Left colon (tissue), 2 donors: ENCODE results near the gene DCUN1D2. TPM values are rescaled to one million over a fixed set of nuclear protein-coding genes. Genes with fewer than 3 reads are reported as not detected.
"Not testable (repeated sequence)": the region's sequence is repeated elsewhere in the genome, so short reads cannot be mapped to it uniquely, and the experiment has no call there.

Experiments used
- ATAC-seq: fragments of 200-7000 bp; cut with Tn5 transposase; one replicate; pipeline ENCODE4 v1.9.1; 2020; ENCODE audit warnings: mild to moderate bottlenecking, moderate library complexity
- DNase-seq, 2 donors: peaks; one replicate each; pipeline ENCODE4 v3.0.0-alpha.2; 2020
- intact Hi-C, 2 donors: fragments of 100-400 bp; cut with DNase I in 1 of 2; cut with micrococcal nuclease in 1 of 2; formaldehyde crosslinking; loops; one replicate each; pipeline versions ENCODE4 v1.11.2 to v1.14.0; 2022; cut with DNase I, micrococcal nuclease
- total RNA-seq, 2 donors: library from RNA; stranded (reverse); fragmentation: NEBNext Ultra II Directional; extraction: Animal tissue kit (Norgen Biotek cat#: 25700); gene quantifications; one replicate each; pipeline ENCODE4 v1.2.1, GENCODE V29; 2021
- donor health status: DM: no; HTN: no; CAD: no.
- donor health status: DM: yes; HTN: yes; CAD: no.

DCUN1D2 gene
- total RNA-seq, 2 donors from 2014 or later: 18.2 to 22.7 TPM

DNA sequence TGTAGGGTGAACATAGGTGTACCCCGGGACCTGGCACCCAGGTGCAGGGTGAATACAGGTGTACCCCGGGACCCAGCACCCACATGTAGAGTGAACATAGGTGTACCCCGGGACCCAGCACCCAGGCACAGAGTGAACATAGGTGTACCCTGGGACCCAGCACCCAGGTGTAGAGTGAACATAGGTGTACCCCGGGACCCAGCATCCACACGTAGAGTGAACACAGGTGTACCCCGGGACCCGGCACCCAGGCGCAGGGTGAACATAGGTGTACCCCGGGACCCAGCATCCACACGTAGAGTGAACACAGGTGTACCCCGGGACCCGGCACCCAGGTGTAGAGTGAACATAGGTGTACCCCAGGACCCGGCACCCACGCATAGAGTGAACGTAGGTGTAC is 54.6 kb downstream of the DCUN1D2 start:
- not testable (repeated sequence) for ATAC-seq, DNase-seq

DNA sequence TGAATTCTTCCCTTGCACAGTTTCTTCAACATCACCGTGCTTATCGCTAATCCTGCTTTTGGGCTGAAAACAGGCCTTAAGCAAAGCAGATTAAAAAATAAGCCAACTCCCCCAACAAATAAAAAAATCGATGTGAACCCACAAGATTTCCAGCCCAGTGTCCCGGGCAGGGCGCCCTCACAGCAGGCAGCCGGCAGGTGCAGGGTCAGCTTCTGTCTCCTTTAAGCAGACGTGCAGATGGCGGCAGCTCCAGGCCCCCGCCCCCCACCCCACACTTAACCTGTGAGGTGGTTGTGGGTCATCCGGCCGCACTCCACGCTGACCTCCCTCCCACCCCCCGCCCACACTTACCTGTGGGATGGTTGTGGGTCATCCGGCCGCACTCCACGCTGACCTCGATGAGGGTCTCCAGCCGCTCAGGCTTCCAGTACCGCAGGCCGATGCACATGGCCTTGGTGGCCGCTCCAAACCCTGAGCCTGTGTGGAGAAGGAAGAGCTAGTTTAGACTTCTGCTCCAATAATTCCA is 57.1 kb downstream of the DCUN1D2 start:
- no peak for ATAC-seq
- intact Hi-C loops: no loop called here
- no peak for DNase-seq

More for the DNA sequence above, 54.6 kb downstream of the DCUN1D2 start:
- intact Hi-C loops: not testable (repeated sequence)

DNA sequence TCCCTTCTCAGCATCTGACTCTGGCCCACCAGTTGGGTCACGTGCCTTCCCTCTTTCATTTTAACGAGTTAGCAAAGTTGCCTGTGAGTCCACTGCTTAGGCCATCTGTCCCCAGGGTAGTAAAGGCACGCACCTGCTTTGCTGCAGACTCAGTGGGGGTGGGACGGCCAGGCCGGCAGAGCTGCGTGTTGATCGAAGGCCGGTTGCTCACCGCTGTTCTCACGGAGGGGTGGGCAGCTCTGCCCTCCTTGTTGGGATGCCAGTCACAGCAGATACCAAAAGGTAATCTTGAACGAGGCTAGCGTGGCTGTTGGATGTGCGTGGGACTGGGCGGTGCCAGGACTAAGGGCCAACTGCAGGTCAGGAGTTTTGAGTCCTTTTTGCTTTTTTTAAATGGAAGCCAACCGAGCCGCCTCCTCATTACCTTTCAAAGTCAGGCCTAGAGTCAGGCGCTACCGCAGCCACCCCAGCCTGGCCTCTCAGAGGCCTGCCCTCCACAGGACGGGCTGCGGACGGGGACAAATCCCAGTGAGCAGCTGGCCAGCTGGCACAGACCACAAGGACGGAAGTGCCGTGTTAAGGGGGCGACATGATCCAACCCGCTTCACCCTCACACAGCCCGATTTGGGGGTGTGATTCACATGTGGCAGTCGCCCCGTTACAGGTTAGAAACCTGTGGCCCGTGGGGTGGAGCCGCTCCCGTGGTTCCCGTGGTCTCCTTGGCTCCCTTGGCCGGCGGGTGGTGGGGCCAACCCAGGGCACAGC is 57.8 kb downstream of the DCUN1D2 start:
- ATAC-seq (no peak), DNase-seq (no peak)
- intact Hi-C loops: no loop called here

DNA sequence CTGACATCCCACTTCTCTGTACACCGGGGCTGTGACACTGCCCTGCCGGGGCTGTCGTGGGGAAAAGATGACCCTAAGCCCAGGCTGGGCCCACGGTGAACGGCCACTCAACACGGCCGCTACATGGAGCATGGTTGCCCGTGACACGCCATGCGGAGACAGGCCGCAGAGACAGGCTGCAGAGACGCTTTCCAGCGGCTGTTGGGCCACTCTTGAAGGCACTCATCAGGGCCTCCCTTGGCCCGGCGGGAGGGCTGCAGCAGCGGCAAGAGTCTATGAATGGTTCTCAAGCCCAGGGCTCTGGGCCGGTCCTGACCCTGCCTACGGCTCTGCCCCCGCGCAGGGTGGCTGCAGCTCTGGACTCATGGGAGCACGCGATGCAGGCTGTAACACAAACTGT is 59.3 kb downstream of the DCUN1D2 start:
- no peak for DNase-seq
- intact Hi-C loops: no loop called here
- ATAC-seq: no peak

DNA sequence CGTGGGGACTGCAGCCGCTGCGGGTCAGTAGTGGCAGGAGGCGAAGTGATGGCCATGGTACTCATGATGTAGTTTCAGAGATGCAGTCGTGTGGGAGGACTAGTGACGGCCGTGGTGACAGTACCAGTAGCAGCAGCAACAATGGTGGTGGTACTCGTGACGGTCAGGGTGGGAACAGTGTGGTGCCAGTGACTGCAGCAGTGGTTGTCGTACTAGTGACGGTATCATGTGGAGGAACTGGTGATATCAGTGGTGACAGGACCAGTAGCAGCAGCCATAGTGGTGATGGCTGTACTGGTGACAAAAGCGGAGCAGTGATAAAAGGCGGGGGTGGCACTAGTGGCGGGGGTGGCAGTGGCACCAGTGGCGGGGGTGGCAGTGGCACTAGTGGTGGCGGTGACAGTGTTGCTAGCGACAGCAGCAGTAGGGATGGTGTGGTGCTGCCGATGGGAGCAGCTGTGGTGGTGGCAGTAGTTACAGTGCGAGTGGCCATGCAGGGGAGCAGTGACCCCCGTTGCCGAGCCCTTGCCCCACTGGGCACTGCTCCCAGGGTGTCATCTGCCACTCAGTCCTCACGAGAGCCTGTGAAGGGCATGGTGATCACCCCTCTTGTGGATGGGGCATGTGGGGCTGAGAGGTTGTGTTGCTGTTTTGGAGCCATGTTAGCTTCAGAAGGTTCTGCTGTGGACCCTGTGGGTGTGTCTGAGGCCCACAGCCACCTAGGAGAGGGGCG is 60.0 kb downstream of the DCUN1D2 start:
- intact Hi-C loops: no loop called here
- ATAC-seq: no peak
- no peak for DNase-seq

DNA sequence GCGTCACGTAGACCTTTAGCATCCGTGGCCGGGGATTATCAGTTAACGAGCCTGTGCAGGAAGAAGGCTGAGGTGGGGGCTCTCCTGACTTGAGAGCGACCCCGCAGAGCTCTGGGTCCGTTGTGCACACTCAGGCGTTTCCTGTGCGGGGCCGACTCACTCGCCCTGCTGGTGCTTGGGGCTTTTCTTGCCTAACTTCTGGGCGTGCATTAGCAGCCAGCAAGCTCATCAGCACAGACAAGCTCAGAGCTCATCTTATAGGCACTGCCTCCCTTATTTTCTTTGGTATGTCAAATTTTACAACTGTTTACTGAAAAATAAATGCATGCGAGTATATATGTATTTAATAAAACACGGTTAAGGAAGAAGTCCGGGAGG is 60.9 kb downstream of the DCUN1D2 start:
- ATAC-seq (no peak), DNase-seq (no peak)
- intact Hi-C loops: no loop called here

DNA sequence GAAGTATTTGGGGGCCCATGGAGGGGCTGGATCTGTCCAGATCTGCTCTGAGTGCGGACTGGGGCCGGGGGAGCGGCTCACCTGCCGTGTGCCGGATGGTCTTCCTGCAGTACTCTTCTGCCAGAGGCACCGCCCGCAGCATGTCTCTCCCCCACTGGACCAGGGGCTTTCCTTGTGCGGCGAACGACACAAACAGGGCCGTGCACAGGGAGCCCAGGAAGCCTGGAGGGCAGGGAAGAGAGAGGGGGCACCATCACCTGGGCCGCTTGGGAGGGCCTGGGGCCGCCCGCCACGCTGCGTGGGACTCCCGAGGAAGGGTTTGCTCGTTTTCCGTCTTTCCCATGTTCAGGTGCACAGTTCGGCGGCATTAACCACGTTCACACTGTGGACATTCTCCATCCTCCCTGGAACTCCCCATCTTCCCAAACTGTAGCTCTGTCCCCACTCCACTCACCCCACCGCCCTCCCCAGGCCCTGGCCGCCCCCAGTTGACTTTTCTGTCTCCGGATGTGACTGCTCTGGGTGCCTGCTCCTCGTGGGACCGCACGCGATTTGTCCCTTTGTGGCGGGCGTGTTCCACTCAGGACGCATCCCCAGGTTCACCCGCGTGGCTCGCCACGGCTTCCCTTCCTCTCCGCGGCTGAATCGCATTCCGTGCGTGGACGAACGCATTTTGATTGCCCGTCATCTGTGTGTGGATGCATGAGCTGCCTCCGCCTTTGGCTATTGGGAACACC is 61.5 kb downstream of the DCUN1D2 start:
- intact Hi-C loops: no loop called here
- DNase-seq (no peak), ATAC-seq (no peak)

DNA sequence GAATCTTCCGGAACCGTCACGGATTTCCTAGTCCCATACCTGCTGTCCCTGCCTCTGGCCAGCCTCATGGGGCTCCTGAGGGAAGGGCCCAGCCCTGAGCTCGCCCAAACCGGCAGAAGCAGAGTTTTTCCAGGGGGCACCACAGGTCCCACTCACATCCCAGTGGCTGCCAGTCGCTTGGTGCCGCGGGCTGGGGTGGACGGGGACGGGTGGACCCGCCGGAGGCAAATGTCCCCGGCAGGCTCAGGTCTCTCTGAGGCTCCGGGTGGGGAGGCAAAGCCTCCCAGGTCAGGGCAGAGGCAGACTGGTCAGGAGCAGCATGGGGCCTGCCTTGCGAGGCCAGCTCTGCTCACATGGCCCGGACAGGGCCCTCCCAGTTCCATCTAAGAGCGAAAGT is 62.0 kb downstream of the DCUN1D2 start:
- ATAC-seq: no peak
- intact Hi-C loops: no loop called here
- DNase-seq: no peak

DNA sequence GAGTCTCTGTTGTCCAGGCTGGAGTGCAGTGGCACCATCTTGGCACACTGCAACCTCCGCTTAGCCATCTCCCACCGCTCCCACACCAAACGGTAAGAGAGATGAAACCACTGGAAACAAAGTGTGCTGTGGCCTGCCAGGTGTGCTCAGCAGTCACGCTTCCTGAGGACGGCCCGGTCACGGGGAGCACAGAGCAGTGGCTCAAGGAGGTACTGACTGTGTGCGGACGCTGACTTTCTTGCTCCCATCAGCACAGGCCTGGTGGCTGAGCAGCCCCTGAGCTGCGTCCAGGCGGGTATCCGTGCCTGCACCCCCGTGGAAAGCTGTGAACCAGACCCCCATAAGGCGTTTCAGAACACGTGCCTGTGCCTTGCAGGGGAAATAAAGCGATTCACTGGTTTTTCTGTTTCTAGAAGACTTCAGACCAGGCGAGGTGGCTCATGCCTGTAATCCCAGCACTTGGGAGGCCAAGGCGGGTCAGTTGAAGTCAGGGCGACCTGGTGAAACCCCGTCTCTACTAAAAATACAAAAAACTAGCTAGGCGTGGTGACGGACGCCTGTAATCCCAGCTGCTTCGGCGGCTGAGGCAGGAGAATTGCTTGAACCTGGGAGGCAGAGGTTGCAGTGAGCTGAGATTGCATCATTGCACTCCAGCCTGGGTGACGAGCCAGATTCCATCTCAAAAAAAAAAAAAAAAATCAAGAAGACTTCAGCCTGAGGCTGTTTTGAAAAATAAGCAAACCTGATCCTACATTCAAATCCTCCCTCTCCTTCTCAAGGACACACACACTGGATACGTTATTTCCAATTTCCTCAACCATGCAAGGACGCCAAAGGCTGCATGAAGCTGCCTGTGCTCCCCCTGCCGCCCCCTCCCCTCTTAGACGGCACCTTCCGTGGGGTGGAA is 62.7 kb downstream of the DCUN1D2 start:
- DNase-seq (no peak), ATAC-seq (no peak)
- intact Hi-C loops: no loop called here

DNA sequence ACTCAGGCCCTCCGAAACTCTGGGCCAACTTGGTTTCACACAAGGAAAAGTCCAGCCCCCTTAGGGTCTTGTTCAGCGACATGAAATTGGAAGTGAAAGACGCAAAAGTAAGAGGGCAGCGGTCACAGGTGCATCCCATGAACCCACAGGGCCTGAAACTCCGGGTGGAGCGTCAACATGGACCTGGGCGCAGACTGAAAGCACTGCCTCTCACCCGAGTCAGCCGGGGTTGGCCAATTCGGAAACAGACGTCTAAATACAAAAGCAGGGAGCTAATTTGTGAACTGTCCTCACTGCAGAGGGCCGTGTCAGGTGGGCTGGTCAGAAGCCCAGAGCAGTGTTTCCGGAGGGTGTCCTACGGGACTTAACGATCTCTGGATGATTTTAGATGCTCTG is 63.9 kb downstream of the DCUN1D2 start:
- intact Hi-C loops: no loop called here
- DNase-seq: no peak
- no peak for ATAC-seq

DNA sequence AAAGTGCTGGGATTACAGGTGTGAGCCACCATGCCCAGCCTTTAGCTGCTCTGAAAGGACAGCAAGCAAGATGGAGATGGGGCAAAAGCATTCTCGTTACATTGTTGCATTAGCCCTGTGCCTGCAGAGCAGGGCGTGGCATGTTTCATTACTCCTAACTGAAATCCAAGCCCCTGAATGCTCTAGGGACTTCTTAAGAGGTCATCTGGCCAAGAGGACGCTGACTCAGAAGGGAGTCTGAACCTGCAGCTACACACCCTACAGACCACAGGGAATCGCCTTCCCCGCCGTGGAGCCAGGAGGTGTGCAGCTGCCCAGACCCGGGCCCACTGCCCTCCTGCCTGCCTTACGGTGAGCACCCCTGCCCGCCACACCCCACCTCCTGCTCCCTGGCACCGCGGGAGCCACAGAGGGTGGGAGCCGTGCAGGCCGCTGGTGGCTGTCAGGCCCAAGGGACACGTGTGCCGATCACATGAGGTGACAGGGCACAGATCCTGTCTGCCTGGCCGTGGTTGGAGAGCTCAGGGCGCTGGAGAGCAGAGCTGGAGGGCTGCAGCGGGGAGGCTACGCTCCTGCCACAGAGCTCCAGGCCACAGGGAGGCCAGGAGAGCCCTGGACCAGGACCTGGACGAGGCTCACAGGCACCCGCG is 64.4 kb downstream of the DCUN1D2 start:
- ATAC-seq (no peak), DNase-seq (no peak)
- intact Hi-C loops: no loop called here

DNA sequence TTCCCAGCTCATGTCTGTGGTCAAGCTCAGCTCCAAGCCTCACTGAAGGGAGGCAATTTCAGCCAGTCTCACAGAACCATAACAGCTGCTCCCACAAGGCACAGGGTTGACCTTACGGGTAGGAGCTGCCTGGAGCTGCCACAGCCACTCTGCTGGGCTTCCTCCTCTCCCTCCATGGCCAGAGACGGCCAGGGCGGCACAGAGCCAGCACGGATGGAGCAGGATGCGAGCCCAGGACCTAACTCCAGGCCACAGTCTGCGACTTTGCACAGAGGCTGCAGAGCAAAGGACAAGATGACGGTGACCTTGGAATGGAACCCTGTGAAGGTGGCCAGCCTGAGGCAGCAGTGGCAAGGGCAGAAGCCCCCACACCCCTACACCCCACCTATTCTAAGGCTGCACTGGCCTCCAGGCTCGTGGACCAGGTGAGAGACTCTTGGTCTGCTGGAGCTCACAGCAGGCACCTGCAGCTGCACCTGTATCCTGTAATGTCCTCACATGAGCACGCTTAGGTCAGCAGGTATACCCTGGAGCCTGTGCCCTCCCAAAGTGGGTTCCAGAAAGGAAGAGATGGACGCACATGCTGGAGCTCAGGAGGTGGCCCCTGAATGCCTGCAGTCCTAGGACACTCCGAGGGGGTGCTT is 66.9 kb downstream of the DCUN1D2 start:
- ATAC-seq: no peak
- DNase-seq: no peak
- intact Hi-C loops: no loop called here

DNA sequence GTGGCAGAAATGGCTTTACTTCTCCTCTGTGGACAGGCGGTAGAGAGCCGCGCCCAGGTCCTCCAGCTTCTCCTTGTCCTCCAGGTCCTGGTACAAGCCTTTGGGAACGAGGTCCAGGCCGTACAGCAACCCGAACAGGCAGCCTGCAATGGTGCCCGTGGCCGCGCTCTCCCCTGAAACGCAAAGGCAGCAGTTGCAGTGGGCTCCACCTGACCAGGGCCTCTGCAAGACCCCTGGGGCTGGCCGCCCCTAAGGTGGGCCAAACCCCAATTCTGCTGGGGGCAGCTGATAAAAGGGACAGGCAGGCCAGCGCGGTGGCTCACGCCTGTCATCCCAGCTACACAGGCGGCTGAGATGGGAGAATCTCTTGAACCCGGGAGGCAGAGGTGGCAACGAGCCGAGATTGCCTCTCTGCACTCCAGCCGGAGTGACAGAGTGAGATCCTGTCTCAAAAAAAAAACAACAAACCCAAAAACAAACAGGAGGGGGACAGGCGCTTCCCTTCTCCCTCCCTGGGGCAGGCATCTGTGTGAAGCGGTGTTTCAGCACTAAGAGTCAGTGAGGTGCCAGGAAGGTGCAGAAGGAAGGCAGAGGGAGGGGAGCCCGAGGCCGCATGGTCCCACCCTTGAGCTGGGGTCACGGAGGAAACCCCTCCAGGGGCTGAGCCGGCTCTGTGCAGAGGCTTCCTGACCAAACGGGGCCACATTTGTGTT is 67.5 kb downstream of the DCUN1D2 start:
- ATAC-seq: no peak
- no peak for DNase-seq
- intact Hi-C loops: no loop called here

DNA sequence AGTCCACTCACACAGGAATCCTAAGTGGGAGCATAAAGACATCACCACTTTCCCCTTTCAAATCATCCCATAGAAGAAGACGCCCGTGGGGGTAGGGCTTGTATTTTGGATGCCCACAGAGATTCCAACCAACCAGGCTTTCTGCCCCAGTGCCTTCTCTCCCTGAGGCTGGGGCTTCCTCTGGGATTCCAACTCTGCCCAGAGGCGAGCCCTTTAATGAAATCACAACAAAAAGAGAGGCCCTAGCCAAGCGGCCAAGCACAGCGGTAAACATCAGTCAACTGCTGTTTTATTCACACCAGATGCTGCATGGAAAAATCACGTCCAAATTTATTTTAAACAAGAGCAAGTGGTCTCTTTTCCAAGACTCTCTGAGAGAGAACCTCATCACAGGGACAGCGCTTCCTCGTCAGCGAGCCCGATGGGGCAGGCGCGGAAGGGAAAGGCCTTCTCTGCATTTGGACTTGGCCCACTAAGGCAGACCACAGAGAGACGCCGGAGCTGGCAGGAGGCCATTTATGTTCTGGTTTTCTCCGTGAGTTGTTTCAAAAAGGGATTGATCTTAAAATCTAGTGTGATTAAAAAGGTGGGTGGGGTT is 68.7 kb downstream of the DCUN1D2 start:
- intact Hi-C loops: no loop called here
- ATAC-seq: no peak
- peak in 1 of 2 donors; percentile 32 for DNase-seq

DNA sequence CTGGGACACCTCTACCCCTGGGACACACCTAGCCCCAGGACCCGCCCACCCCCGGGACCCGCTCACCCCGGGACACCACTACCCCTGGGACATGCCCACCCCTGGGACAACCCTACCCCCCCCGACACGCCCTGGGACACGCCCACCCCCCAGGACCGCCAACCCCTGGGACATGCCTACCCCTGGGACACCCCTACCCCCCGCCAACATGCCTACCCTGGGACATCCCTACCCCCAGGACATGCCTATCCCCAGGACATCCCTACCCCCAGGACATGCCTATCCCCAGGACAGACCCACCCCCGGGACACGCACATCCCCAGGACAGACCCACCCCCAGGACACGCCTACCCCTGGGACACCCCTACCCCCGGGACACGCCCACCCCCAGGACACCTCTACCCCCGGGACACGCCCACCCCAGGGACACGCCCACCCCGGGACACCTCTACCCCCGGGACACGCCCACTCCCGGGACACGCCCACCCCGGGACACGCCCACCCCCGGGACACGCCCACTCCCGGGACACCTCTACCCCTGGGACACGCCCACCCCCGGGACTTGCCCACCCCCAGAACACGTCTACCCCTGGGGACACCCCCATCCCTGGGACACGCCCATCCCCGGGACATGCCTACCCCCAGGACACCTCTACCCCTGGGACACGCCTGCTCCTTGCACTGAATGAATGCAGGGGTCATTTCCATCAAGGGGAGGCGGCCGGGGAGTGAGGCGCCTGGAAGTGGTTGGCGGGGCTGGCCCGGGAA is 69.5 kb downstream of the DCUN1D2 start:
- DNase-seq: no peak
- ATAC-seq: no peak
- intact Hi-C loops: no loop called here

DNA sequence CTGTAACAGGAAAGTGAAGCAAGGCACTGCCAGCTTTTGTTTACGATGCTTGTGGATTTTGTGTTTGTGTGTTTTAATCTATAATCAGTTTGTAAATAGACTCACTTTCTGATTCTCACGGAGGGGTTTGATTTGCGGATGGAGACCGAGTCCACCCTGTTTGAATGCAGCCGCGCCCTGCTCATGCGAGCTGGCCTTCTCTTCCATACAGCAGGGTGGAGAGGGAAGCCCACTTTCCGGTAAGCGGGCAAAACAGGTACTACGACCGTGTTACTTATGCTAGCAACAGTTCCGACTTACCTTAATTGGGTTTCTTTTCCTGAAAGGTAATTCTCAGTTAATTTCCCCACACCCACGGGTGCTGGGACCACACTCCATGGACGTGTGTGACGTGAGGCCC is 70.3 kb downstream of the DCUN1D2 start:
- no peak for DNase-seq
- intact Hi-C loops: no loop called here
- no peak for ATAC-seq
